Activated naive CD4-positive, alpha-beta T cell (primary cell): ENCODE data around the gene PM20D1.

Experiments
- DNase-seq, 4 experiments: peaks; one replicate each; lab custom pipeline; 2025; lab: John Stamatoyannopoulos, UW

The PM20D1 gene

DNA sequence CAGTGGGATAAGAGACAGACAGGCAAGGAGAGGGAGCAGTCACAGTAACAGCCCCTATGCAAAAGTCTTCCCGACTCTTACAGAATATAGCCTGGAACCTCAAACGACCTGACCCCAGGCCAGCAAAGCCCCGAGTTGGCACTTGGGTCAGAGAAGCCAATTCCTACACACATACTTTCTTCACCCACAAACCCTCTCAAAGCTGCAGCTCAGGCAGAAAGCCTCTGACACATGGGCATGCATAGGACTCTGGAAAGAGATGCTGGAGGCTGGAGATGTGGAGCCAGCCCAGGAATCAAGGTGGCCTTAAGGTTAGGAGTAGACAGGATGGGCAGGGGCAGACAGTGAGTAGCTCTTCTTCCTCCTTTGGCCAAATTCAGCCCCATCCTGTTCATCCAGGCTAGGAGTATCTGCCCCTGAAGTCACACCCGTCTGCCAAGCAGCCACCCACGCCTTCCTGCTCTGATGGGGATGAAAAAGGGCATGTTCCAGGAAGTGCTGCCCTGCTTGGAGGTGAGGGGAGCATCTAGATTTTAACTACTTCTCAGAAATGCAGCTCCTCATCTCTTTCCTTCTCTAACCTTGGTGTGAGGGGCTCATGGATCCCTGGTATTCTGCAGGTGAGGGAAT, 44.7 kb downstream of the PM20D1 start:
- DNase-seq = no peak

GRCh38 chr1:205804605-205805004, 45.3 kb downstream of the PM20D1 start:
- DNase-seq = no peak

DNA sequence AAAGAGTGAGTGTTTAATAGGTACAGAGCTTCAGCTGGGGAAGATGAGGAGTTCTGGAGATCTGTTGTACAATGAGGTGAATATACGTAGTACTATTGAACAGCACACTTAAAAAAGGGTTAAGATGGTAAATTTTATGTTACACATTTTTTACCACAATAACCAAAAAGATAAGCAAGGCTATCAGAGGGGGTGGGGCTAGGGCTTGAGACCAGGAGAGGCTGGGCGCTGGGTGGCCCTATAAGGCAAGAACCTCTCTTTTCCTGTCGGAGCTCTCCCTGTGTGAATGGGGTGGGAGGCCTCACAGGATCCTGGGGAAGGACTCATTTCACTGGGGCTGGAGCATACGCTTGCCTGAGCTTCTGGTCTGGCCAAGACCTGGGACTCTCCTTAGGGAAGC, 45.9 kb downstream of the PM20D1 start:
- DNase-seq = no peak

DNA sequence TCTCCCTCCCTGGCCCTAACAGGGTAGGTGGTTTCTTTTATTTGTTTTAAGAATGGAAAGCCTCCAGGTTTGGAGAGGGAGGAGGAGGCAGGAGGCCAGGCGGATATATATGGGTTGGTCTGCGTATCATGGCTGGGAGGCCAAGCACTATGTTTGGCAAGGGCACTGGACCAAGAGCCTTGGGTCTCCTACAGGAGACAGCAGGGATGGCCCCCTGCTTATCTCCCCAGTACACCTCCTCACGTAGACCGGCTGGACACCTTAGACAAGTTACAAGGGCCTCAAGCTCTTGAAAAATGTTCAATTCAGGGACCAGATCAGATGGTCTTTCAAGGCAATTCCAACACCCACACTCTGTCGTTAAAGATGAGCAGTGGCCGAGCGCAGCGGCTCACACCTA, 47.9 kb downstream of the PM20D1 start:
- no peak for DNase-seq

- no peak for DNase-seq
Measured at GRCh38 chr1:205800981-205801703, 48.8 kb downstream of the PM20D1 start.

GRCh38 chr1:205800427-205800826, 49.5 kb downstream of the PM20D1 start:
- no peak for DNase-seq

GRCh38 chr1:205798577-205798976, 51.4 kb downstream of the PM20D1 start:
- no peak for DNase-seq

- no peak for DNase-seq
Measured at GRCh38 chr1:205797168-205797567, 52.8 kb downstream of the PM20D1 start.

- DNase-seq = no peak
Measured at GRCh38 chr1:205794011-205794730, 55.8 kb downstream of the PM20D1 start.

GRCh38 chr1:205792961-205793673, 56.8 kb downstream of the PM20D1 start:
- no peak for DNase-seq

DNA sequence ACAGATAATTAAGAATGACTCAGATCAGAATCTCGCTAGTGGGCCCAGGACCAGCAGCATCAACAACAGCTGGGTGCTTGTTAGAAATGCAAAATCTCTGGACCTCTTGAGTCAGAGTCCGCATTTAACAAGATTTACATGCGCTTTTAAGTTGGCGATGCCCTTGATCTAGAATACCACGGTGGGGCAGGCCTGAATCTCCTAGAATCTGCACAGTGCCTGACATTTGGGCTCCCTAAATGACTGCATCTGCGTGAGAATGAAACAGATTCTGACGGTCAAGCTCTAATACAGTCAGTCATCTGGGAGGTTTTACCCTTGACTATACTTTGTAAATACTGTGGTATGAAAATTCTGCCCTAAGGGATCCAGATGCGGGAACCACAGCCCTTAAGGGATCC, 57.5 kb downstream of the PM20D1 start:
- no peak for DNase-seq

GRCh38 chr1:205791568-205792180, 58.3 kb downstream of the PM20D1 start:
- DNase-seq = peak in 2 of 4 experiments; percentile 30 to 49

DNA sequence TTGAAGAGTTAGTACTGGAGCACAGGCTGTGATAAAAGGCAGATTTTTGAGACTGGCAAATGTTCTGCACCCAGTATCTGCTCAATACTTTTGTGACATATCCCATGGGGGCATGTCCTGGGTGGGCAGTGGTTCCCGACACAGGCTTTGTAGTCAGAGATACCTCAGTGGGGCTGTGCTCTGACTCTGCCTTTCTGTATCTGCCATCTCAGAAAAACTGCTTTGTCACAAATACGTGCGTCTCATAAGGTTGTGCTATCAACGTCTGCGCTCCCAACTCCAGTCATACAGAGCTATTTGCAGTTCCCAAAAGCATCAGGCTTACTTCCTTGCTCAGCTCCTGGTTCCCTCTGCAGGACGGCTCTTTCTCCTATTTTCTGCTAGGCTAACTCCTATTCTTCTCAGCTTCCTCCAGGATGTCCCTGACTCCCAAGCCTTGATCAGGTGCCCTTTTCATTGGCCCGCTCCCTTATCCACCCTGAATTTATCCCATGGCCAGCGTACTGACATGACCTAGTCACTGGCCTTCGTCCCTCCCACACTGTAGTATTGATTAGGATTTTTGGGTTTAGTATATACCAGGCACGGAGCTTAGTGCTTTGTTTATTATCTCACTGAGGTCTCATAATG, 62.5 kb downstream of the PM20D1 start:
- no peak for DNase-seq

GRCh38 chr1:205786601-205787000, 63.3 kb downstream of the PM20D1 start:
- DNase-seq = no peak

DNA sequence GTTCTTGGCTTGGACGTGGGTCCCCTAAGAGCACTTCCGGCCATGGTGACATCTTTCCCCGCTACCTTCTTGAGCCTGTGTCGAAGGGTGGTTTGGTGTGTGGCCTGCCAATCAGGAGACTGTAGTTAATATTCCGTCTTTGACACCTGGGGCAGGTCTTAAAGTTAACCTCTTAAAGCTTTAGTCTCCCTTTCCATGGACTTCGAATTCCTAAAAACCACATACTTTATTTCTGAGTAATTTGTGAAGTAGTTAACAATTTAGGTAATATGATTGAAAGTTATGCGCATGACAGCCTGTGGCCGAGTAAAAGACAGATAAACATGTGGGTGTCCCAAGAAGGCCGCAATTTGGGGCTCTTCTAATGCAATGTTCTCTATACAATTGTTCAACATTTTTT, 64.5 kb downstream of the PM20D1 start:
- no peak for DNase-seq

DNA sequence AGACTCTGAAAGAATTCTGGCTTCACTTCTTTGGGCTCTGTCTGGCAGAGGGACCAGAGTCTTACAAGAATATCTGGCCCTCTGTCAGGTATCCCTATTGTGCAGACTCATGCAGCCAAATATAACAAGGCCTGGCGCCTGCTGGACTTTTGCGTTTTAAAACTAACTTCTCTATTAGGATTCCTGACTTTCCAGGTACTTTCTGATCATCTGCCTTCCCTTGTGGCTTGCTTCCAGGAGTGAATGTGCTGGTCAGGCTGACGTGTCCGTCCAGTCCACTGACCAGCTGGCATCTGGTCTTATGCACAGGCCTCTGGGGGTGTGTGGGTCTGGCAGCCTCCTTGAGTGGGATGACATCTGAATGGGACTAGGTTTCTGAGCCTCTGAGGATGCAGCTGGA, 66.0 kb downstream of the PM20D1 start:
- DNase-seq = no peak

GRCh38 chr1:205783433-205783795, 66.5 kb downstream of the PM20D1 start:
- no peak for DNase-seq

- no peak for DNase-seq
Measured at GRCh38 chr1:205782627-205783432, 67.1 kb downstream of the PM20D1 start.

DNA sequence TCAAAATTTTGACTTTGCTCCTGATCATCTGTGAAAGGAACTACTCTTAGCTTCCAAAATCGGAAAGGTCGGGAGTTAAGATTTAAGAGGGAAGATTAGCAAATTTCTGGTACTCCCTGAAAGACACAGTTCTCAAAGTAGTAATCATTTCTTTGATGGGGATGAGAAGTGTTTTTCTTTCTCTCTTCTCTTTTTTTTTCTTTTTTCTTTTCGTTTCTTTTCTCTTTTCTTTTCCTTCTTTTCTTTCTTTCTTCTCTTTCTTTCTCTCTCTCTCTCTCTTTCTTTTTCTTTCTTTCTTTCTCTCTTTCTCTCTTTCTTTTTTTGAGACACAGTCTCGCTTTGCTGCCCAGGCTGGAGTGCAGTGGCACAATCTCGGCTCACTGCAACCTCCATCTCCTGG, 69.6 kb downstream of the PM20D1 start:
- DNase-seq = no peak
